ENCODE measurements around the gene ST8SIA1. TPM values are rescaled to one million over a fixed set of nuclear protein-coding genes. Genes with fewer than 3 reads are reported as not detected.

ST8SIA1 gene
- polyA plus RNA-seq, 1 of the 3 experiments (the other 2 are of a cell fraction) = 0.12 TPM

DNA sequence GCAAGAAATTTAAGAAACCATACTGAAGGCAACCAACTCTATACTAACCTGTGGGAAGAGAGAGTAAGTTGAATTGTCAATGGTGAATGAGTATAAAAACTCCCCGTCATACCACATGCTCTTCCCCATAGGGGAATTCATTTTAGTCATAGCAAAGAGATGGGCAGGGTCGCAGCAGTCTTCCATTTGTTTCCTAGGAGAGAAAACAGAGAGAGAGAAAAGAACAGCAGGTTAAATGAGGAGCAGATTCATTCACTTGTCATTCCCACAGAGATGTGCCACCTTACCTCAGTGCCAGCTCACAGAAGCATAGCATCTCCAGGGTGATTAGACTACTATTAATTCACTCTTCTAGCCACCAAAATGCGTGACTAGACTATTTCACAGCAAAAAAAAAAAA is 47.4 kb downstream of the ST8SIA1 start:
- 9% methylated on average over 3 of the region's 3 CpGs for WGBS (ENCODE audit: low lambda C conversion rate)
- Histone ChIP-seq H3F3A (replicated peaks; ENCODE audit: insufficient read depth) (peaks cover 7% of the 10 kb centered on the region), H3K27ac (ENCODE audit: low read depth in 2 of 2, low read length in 1 of 2) (peak overlapping the region in 1 of 2 experiments; percentile 69; a peak in 1 of 4 replicates), H3K4me2 (no peak overlapping the region), H3K4me3 (ENCODE audit: low read depth in 2 of 2, low read length in 1 of 2) (no peak overlapping the region), H3K36me3 (replicated peaks in 1 of 2; ENCODE audit: control insufficient read depth in 1 of 2, insufficient read depth in 2 of 2, low read length in 1 of 2) (no peaks in the 10 kb centered on the region), H3K79me2 (ENCODE audit: insufficient read depth) (no peaks in the 10 kb centered on the region), H3K9me3 (no peaks in the 10 kb centered on the region), H3K4me1 (ENCODE audit: control insufficient read depth in 1 of 2, insufficient read depth in 2 of 2, low read depth in 1 of 2, low read length in 1 of 2) (peaks cover 0 to 6% of the 10 kb centered on the region in 2 experiments; a peak in 2 of 4 replicates), H2AFZ (ENCODE audit: low read depth) (no peak overlapping the region), H3K9me2 (no peaks in the 10 kb centered on the region), H3K9ac (no peak overlapping the region), H4K20me1 (ENCODE audit: insufficient read depth) (no peaks in the 10 kb centered on the region), H3K27me3 (ENCODE audit: insufficient read depth) (peaks cover 8% of the 10 kb centered on the region; the same call in 1 of the 2 replicates)
- no peak for TF ChIP-seq RCOR1 (IDR thresholded peaks at IDR 0.05; ENCODE audit: low read length)
- no peak for TF ChIP-seq CHD2 (IDR thresholded peaks at IDR 0.05; ENCODE audit: low read length, partially characterized antibody)
- no peak for TF ChIP-seq RFX5 (IDR thresholded peaks at IDR 0.05; ENCODE audit: low read length)
- no peak for TF ChIP-seq EP300 (IDR thresholded peaks at IDR 0.05; ENCODE audit: borderline replicate concordance in 1 of 2, low read depth in 1 of 2, low read length in 1 of 2)
- TF ChIP-seq, protein P1, sequence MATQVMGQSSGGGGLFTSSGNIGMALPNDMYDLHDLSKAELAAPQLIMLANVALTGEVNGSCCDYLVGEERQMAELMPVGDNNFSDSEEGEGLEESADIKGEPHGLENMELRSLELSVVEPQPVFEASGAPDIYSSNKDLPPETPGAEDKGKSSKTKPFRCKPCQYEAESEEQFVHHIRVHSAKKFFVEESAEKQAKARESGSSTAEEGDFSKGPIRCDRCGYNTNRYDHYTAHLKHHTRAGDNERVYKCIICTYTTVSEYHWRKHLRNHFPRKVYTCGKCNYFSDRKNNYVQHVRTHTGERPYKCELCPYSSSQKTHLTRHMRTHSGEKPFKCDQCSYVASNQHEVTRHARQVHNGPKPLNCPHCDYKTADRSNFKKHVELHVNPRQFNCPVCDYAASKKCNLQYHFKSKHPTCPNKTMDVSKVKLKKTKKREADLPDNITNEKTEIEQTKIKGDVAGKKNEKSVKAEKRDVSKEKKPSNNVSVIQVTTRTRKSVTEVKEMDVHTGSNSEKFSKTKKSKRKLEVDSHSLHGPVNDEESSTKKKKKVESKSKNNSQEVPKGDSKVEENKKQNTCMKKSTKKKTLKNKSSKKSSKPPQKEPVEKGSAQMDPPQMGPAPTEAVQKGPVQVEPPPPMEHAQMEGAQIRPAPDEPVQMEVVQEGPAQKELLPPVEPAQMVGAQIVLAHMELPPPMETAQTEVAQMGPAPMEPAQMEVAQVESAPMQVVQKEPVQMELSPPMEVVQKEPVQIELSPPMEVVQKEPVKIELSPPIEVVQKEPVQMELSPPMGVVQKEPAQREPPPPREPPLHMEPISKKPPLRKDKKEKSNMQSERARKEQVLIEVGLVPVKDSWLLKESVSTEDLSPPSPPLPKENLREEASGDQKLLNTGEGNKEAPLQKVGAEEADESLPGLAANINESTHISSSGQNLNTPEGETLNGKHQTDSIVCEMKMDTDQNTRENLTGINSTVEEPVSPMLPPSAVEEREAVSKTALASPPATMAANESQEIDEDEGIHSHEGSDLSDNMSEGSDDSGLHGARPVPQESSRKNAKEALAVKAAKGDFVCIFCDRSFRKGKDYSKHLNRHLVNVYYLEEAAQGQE (IDR thresholded peaks at IDR 0.05; ENCODE audit: low read depth, low read length) = no peak
- TF ChIP-seq, protein P2, sequence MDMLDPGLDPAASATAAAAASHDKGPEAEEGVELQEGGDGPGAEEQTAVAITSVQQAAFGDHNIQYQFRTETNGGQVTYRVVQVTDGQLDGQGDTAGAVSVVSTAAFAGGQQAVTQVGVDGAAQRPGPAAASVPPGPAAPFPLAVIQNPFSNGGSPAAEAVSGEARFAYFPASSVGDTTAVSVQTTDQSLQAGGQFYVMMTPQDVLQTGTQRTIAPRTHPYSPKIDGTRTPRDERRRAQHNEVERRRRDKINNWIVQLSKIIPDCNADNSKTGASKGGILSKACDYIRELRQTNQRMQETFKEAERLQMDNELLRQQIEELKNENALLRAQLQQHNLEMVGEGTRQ (IDR thresholded peaks at IDR 0.05; ENCODE audit: borderline replicate concordance, low read depth, low read length) = no peak
- TF ChIP-seq, protein P3, sequence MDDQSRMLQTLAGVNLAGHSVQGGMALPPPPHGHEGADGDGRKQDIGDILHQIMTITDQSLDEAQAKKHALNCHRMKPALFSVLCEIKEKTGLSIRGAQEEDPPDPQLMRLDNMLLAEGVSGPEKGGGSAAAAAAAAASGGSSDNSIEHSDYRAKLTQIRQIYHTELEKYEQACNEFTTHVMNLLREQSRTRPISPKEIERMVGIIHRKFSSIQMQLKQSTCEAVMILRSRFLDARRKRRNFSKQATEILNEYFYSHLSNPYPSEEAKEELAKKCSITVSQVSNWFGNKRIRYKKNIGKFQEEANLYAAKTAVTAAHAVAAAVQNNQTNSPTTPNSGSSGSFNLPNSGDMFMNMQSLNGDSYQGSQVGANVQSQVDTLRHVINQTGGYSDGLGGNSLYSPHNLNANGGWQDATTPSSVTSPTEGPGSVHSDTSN (IDR thresholded peaks at IDR 0.05) = no peak
- no peak for DNase-seq
- ChIA-PET CTCF (no interaction called here), POLR2A (no interaction called here)

DNA sequence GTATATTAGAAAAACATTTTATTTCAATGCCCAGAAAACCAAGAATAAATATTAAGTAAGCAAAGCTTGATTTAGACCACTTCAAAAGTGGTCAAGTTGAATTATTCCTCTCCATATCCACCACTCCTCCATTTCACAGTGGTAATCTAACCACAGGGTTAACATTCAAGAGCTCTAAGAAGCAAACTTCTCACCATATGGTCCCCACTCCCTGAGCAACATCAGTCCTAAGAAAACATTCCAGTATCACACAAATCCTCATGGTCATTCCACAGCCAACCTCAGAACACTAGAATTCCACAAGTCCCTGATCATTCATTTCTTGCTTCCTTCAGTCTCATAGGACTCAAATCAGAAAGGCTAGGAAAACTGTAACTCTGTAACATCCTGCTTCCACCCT is 47.9 kb downstream of the ST8SIA1 start:
- no peak overlapping the region for H3K4me3 ChIP-seq (ENCODE audit: low read depth in 2 of 2, low read length in 1 of 2)
- H3K27ac ChIP-seq (ENCODE audit: low read depth in 2 of 2, low read length in 1 of 2) = peak overlapping the region; percentile 19 to 80; a peak in 1 of 4 replicates
- no peaks in the 10 kb centered on the region for H3K9me3 ChIP-seq
- no peak overlapping the region for H3K9ac ChIP-seq
- no peak for DNase-seq
- no peaks in the 10 kb centered on the region for H3K36me3 ChIP-seq (replicated peaks in 1 of 2; ENCODE audit: control insufficient read depth in 1 of 2, insufficient read depth in 2 of 2, low read length in 1 of 2)
- no peaks in the 10 kb centered on the region for H4K20me1 ChIP-seq (ENCODE audit: insufficient read depth)
- H3K27me3 ChIP-seq (ENCODE audit: insufficient read depth) = peaks cover 8% of the 10 kb centered on the region; the same call in 1 of the 2 replicates
- POLR2A ChIA-PET = no interaction called here
- H3K4me2 ChIP-seq = no peak overlapping the region
- no peak overlapping the region for H2AFZ ChIP-seq (ENCODE audit: low read depth)
- no peaks in the 10 kb centered on the region for H3K9me2 ChIP-seq
- peaks cover 7% of the 10 kb centered on the region for H3F3A ChIP-seq (replicated peaks; ENCODE audit: insufficient read depth)
- H3K79me2 ChIP-seq (ENCODE audit: insufficient read depth) = no peaks in the 10 kb centered on the region
- peaks cover 0 to 6% of the 10 kb centered on the region in 2 experiments; a peak in 2 of 4 replicates for H3K4me1 ChIP-seq (ENCODE audit: control insufficient read depth in 1 of 2, insufficient read depth in 2 of 2, low read depth in 1 of 2, low read length in 1 of 2)
- CTCF ChIA-PET = interaction anchor here (0.6 kb wide), 1 partner anchor 23 kb away, joined by 3 read pairs; no protein-coding TSS in a partner anchor
- no peak for TF ChIP-seq MXI1 (IDR thresholded peaks at IDR 0.05; ENCODE audit: low read depth, low read length)
- TF ChIP-seq POLR2AphosphoS5 (IDR thresholded peaks at IDR 0.05; ENCODE audit: low read depth, low read length) = no peak
- TF ChIP-seq JUND (IDR thresholded peaks at IDR 0.05) = no peak
- TF ChIP-seq YY1 (IDR thresholded peaks at IDR 0.05; ENCODE audit: low read depth) = no peak
- no peak for TF ChIP-seq TCF12 (IDR thresholded peaks at IDR 0.05)
- TF ChIP-seq RFX5 (IDR thresholded peaks at IDR 0.05; ENCODE audit: low read length) = no peak
- no peak for TF ChIP-seq RXRA (IDR thresholded peaks at IDR 0.05; ENCODE audit: borderline replicate concordance, low read depth)
- no peak for TF ChIP-seq SIN3A (IDR thresholded peaks at IDR 0.05; ENCODE audit: borderline replicate concordance, low read depth, low read length)
- TF ChIP-seq CHD2 (IDR thresholded peaks at IDR 0.05; ENCODE audit: low read length, partially characterized antibody) = no peak
- no peak for TF ChIP-seq NRF1 (IDR thresholded peaks at IDR 0.05; ENCODE audit: low read depth, low read length)
- no peak for TF ChIP-seq MEF2A (IDR thresholded peaks at IDR 0.05; ENCODE audit: borderline replicate concordance, low read depth)
- TF ChIP-seq, protein P4, sequence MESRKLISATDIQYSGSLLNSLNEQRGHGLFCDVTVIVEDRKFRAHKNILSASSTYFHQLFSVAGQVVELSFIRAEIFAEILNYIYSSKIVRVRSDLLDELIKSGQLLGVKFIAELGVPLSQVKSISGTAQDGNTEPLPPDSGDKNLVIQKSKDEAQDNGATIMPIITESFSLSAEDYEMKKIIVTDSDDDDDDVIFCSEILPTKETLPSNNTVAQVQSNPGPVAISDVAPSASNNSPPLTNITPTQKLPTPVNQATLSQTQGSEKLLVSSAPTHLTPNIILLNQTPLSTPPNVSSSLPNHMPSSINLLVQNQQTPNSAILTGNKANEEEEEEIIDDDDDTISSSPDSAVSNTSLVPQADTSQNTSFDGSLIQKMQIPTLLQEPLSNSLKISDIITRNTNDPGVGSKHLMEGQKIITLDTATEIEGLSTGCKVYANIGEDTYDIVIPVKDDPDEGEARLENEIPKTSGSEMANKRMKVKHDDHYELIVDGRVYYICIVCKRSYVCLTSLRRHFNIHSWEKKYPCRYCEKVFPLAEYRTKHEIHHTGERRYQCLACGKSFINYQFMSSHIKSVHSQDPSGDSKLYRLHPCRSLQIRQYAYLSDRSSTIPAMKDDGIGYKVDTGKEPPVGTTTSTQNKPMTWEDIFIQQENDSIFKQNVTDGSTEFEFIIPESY (IDR thresholded peaks at IDR 0.05; ENCODE audit: borderline replicate concordance, low read depth) = no peak
- TF ChIP-seq, protein P3 (IDR thresholded peaks at IDR 0.05) = no peak
- TF ChIP-seq FOXJ3 (CRISPR knock-in tag; IDR thresholded peaks at IDR 0.05) = no peak
- no peak for TF ChIP-seq EP300 (IDR thresholded peaks at IDR 0.05; ENCODE audit: borderline replicate concordance in 1 of 2, low read depth in 1 of 2, low read length in 1 of 2)
- TF ChIP-seq NFIC (IDR thresholded peaks at IDR 0.05; ENCODE audit: borderline replicate concordance) = no peak
